Anterior cingulate cortex (tissue), 58 donors: ENCODE measurements around the gene ECM2.

Experiments used
- DNase-seq, 58 donors: peaks; one replicate each; lab custom pipeline; 2025; lab: John Stamatoyannopoulos, UW

Gene ECM2

DNA sequence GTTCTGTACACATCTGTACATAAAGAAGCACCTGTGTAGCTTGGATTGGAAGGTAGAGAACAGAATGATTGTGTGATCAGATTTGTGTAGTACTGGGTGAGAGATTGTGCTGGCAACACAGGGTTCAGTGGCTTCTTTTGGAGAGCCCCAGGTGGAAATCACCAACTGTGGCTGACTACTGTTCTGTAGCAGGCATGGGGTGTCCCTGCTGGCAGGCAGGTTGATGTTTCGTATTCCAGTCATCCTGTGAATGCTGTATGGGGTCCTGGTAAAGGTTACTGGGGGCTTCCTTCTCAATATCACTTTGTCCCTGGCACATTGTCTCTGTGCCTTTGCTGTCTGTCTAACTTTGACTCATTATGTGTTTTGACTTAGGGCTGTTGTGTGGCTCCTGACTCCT is 58.8 kb downstream of the ECM2 start:
- DNase-seq: no peak

DNA sequence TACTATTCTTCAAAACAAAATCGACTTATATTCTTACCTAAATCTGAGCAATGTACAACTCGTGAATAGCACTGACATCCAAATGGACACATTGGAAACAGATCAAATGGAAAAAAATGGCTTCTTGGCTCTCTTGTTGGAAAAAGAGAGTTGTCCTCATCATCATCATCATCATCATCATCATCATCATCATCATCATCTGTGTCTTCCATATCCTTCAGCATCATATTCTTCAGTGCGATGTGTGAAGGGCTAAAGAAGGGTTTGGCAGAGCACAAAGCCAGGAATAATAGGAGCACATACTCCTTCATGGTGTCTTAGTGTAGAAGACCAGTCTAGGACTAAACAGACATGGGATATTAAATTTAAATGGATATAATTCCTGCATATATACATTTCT is 61.2 kb downstream of the ECM2 start:
- DNase-seq: no peak

DNA sequence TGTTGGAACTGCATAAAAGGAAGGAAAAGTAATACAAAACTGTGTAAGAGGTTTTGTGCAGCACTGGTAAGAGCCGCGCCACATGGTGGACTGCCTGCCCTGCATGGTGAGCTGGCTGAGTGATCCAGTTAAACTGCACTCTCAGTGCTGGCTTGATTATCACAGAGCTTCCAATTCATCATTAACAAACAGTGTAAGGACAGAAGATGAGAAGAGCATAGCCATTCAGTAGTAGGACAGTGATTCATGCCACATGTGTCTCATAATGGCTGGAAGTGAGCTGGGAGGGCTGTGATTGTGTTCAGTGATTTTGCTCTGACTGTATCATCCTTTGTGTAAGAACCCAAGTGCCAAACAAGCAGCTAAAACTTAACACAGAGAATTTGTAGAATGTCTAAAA is 67.6 kb downstream of the ECM2 start:
- DNase-seq: peak in 12 of 58 donors; percentile 3 to 44 (median 11)

DNA sequence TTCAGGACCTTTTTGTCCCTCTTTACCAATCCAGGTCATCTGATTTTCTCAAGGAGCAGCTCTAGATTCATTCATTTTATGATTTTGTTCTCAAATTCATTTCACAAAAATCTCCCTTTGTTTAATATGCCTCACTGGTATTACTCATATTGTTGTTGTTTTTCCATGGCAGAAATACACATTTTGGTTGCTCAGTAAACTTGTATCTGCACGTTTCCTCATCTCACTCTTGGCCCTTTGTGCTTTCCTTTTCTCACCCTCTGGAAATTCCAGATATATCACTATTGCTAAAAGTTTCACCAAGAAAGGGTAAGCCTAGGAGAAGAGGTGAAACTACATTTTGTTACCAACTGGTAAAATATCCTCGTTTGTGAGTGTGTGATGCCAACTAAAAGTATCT is 68.3 kb downstream of the ECM2 start:
- DNase-seq: no peak

DNA sequence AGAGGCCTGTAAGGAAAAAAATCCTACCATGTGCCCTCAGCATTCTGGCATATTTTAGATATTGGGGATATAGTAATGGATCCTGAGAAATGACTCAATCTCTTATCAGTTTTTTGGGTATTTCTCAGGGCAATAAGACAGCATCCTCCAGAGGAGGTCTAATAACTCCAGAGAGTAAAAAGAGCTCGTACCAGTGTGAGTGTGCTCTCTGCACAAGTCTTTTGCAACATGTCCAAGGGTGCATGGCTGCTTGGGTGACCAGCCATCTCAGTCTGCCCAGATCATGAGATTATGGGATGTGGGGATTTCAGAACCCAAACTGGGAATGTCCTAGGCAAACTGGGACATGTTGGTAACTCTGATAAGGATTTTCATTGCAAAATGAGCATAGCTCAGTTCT is 68.7 kb downstream of the ECM2 start:
- DNase-seq: no peak

DNA sequence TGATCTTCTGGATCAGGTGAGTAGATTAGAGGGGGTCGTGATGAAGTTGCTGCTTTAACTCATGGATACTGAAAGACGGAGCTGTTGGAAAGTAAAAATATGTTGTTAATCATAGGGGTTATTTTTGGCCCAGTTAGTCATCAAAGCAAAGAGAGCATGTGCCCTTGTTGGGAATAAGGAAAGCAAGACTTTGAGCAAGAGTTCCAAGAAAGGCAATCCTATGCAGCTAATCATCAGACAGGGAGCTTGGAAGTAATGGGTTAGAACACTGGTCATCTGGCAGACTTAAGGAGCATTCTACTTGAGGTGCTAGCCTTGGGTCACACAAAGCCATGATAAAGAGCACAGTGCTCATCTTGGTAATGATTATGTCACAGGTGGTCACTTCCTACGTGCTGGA is 71.8 kb downstream of the ECM2 start:
- no peak for DNase-seq

DNA sequence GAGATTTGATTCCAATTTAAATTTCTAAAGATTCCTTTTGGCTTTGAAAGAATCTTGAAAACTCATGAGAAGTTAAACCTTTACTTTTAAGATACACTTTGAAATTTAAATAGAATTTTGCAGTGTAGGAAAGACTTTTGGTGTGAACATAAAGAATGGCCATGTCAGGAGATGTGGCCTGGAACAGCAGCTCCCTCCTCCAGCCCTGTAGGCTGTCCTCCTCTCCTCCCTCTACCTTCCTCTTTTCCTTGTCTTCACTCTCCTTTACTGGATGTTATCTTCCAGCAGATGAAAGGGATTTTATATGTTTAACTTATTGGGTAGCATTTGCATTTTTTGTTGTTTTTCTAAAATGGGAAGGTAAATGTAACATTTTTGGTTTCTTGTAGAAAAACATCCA is 72.4 kb downstream of the ECM2 start:
- no peak for DNase-seq

DNA sequence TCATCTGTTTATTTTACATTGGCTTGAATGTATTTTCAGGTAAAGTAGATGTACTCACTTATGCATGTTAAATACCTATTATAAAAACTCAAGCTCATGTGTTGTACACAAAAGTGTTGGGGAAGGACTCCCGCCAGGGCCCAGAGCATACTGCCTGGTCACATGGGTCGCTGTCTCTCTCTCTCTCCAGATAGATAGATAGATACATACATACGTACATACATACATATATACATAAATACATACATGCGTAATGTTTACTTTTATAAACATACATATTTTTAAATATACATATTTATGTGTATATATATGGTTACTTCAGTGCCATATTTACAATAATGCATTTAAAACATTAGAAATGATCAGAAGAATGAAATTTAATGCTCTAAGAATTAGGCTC is 78.2 kb downstream of the ECM2 start:
- DNase-seq: no peak

DNA sequence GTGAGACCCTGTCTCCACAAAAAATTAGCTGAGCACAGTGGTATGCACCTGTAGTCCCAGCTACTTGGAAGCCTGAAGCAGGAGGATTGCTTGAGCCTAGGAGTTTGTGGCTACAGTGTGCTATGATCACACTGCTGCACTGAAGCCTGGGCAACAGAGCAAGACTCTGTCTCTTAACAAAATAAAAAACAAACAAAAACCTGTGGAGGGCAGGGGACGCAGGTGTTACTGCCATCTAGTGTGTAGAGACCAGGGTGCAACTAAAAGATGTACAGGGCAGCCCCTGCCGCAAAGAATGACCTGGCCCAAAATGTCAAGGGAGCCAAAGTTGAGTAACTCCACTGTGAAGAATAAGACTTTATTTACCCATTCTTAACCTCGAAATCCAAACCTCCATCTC is 80.6 kb downstream of the ECM2 start:
- DNase-seq: no peak

DNA sequence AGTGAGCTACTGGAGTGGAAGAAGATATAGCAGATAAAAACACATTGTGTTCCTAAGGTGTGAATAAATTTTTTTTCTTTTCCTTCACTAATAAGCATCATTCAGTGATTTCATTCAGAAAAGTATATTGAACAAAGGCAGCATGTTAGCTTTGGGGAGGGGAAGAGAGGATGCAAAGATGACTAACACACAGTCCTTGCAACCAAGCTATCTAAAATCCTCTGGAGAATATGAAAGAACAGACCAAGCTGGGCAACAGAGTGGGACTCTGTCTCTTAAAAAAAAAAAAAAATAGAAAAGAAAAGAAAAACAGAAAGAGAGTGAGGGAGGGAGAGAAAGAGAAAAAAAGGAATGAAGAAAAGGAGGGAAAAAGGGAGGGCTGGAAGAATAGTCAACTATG is 89.3 kb downstream of the ECM2 start:
- DNase-seq: no peak
